Tibial artery (tissue), 4 donors: ENCODE results near the gene MOSPD3.

ENCODE experiments used
- DNase-seq, 2 donors: peaks; one replicate each; pipeline ENCODE4 v3.0.0-alpha.2; 2019
- H3K27ac ChIP-seq, 2 donors: fragments of 200-600 bp; sonication (generic) in 1 of 2; 1 replicate in 1 of 2; 2 replicates in 1 of 2; pipeline ENCODE4 v1.5.1; 2018 to 2019; ENCODE audit warnings: mild to moderate bottlenecking in 1 of 2
- H3K27me3 ChIP-seq, 2 donors: fragments of 200-600 bp; sonication (generic) in 1 of 2; one replicate each; pipeline versions ENCODE4 v1.5.1 to v1.6.0; 2016 to 2019
- H3K36me3 ChIP-seq, 3 donors: fragments of 200-600 bp; sonication (generic) in 2 of 3; one replicate each; pipeline ENCODE4 v1.5.1; 2016 to 2019; ENCODE audit warnings: mild to moderate bottlenecking in 2 of 3
- H3K4me1 ChIP-seq, 4 donors: fragments of 200-600 bp; sonication (generic) in 2 of 4; 1 replicate in 3 of 4; 2 replicates in 1 of 4; pipeline ENCODE4 v1.5.1; 2016 to 2019
- H3K4me3 ChIP-seq, 2 donors: fragments of 200-600 bp; sonication (generic) in 1 of 2; 1 replicate in 1 of 2; 2 replicates in 1 of 2; pipeline ENCODE4 v1.5.1; 2018 to 2019; ENCODE audit warnings: mild to moderate bottlenecking in 2 of 2
- H3K9me3 ChIP-seq, 3 donors: fragments of 200-600 bp; sonication (generic) in 1 of 3; one replicate each; pipeline ENCODE4 v1.5.1; 2016 to 2019
- CTCF ChIP-seq, 2 experiments: fragments of 200-600 bp in 1 of 2; fragments of 450-650 bp in 1 of 2; IDR thresholded peaks; one replicate each; pipeline ENCODE4 v1.5.1; 2017 to 2019; ENCODE audit warnings: antibody characterized with exemption in 2 of 2, mild to moderate bottlenecking in 1 of 2, moderate library complexity in 1 of 2
- intact Hi-C: fragments of 100-400 bp; cut with DNase I; formaldehyde crosslinking; loops from one replicate; pipeline ENCODE4 v1.15.0; 2023; ENCODE audit warnings: low total_unique reads

Gene MOSPD3

GRCh38 chr7:100595188-100595587, 17.2 kb upstream of the MOSPD3 start:
- intact Hi-C loops: no loop called here
- peaks cover 0 to 3% (median 1%) of the 10 kb centered on the region in 4 donors for H3K4me1 ChIP-seq

GRCh38 chr7:100598425-100598824, 13.9 kb upstream of the MOSPD3 start:
- no peak for TF ChIP-seq CTCF (IDR thresholded peaks at IDR 0.05)
- Histone ChIP-seq H3K27ac (no peak overlapping the region), H3K4me1 (peaks cover 0 to 22% (median 18%) of the 10 kb centered on the region in 4 donors), H3K4me3 (no peak overlapping the region), H3K9me3 (no peaks in the 10 kb centered on the region), H3K36me3 (no peaks in the 10 kb centered on the region), H3K27me3 (no peaks in the 10 kb centered on the region)
- intact Hi-C loops: no loop called here
- DNase-seq: no peak

More at GRCh38 chr7:100595188-100595587, 17.2 kb upstream of the MOSPD3 start:
- Histone ChIP-seq H3K4me3 (no peak overlapping the region), H3K36me3 (no peaks in the 10 kb centered on the region), H3K27me3 (peaks cover 0 to 24% of the 10 kb centered on the region in 2 donors), H3K9me3 (no peaks in the 10 kb centered on the region), H3K27ac (no peak overlapping the region)
- no peak for TF ChIP-seq CTCF (IDR thresholded peaks at IDR 0.05)
- no peak for DNase-seq

GRCh38 chr7:100599911-100600729, 12.2 kb upstream of the MOSPD3 start:
- intact Hi-C loops: no loop called here
- no peaks in the 10 kb centered on the region for H3K27me3 ChIP-seq
- H3K27ac ChIP-seq: no peak overlapping the region
- no peak overlapping the region for H3K4me3 ChIP-seq
- H3K36me3 ChIP-seq: no peaks in the 10 kb centered on the region
- DNase-seq: no peak
- no peak for TF ChIP-seq CTCF (IDR thresholded peaks at IDR 0.05)
- no peaks in the 10 kb centered on the region for H3K9me3 ChIP-seq
- H3K4me1 ChIP-seq: peaks cover 0 to 32% (median 25%) of the 10 kb centered on the region in 4 donors

GRCh38 chr7:100600730-100601038, 11.7 kb upstream of the MOSPD3 start:
- intact Hi-C loops: no loop called here
- Histone ChIP-seq H3K9me3 (no peaks in the 10 kb centered on the region), H3K4me3 (no peak overlapping the region), H3K4me1 (peaks cover 0 to 36% (median 25%) of the 10 kb centered on the region in 4 donors), H3K27ac (no peak overlapping the region), H3K27me3 (no peaks in the 10 kb centered on the region), H3K36me3 (no peaks in the 10 kb centered on the region)
- DNase-seq: no peak
- TF ChIP-seq CTCF (IDR thresholded peaks at IDR 0.05): no peak

- Histone ChIP-seq H3K4me1 (peaks cover 0 to 36% (median 25%) of the 10 kb centered on the region in 4 donors), H3K27ac (peak overlapping the region; percentile 77 to 91), H3K4me3 (peak overlapping the region; percentile 65 to 80)
Measured at GRCh38 chr7:100602889-100603725, 9.2 kb upstream of the MOSPD3 start.

More at GRCh38 chr7:100602889-100603725, 9.2 kb upstream of the MOSPD3 start:
- peaks cover 0 to 6% (median 0%) of the 10 kb centered on the region in 3 donors for H3K36me3 ChIP-seq
- peak; percentile 88 to 92 for DNase-seq
- intact Hi-C loops: no loop called here
- H3K9me3 ChIP-seq: no peaks in the 10 kb centered on the region
- TF ChIP-seq CTCF (IDR thresholded peaks at IDR 0.05): no peak
- H3K27me3 ChIP-seq: no peaks in the 10 kb centered on the region
